ENCODE results near the gene TRIM24. TPM values are rescaled to one million over a fixed set of nuclear protein-coding genes. Genes with fewer than 3 reads are reported as not detected.

Gene TRIM24
- total and polyA plus RNA-seq, 7 donors, result 4.7 to 21.4 (median 15.0) TPM

DNA sequence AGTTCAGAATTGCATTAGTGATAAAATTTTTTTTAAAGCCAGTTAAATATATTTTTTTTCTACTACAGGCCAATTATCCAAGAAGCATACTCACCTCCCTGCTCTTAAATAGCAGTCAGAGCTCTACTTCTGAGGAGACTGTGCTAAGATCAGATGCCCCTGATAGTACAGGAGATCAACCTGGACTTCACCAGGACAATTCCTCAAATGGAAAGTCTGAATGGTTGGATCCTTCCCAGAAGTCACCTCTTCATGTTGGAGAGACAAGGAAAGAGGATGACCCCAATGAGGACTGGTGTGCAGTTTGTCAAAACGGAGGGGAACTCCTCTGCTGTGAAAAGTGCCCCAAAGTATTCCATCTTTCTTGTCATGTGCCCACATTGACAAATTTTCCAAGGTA is 119.1 kb downstream of the TRIM24 start:
- no peak for ATAC-seq
- no peak for TF ChIP-seq CTCF (IDR thresholded peaks at IDR 0.05)
- no peak overlapping the region for H3K4me3 ChIP-seq
- H3K27ac ChIP-seq, result no peak overlapping the region
- peaks cover 11 to 81% of the 10 kb centered on the region in 2 donors for H3K36me3 ChIP-seq (ENCODE audit: insufficient read depth in 1 of 2, low read depth in 1 of 2)
- H3K9me3 ChIP-seq, result no peaks in the 10 kb centered on the region
- H3K27me3 ChIP-seq (ENCODE audit: insufficient read depth in 3 of 3, low read length in 2 of 3), result no peaks in the 10 kb centered on the region
- no peak for DNase-seq
- no peaks in the 10 kb centered on the region for H3K4me1 ChIP-seq
- intact Hi-C loops (cut with DNase I), result no loop called here
- 88 to 93% (median 91%) methylated on average over 1 of the region's 1 CpG for WGBS, 3 donors

GRCh38 chr7:138579671-138580070 is 119.6 kb downstream of the TRIM24 start:
- Histone ChIP-seq H3K27ac (no peak overlapping the region), H3K9me3 (no peaks in the 10 kb centered on the region), H3K4me1 (no peaks in the 10 kb centered on the region), H3K36me3 (ENCODE audit: insufficient read depth in 1 of 2, low read depth in 1 of 2) (peaks cover 11 to 85% of the 10 kb centered on the region in 2 donors), H3K4me3 (no peak overlapping the region), H3K27me3 (ENCODE audit: insufficient read depth in 3 of 3, low read length in 2 of 3) (no peaks in the 10 kb centered on the region)
- intact Hi-C loops (cut with DNase I), result no loop called here
- TF ChIP-seq CTCF (IDR thresholded peaks at IDR 0.05), result no peak
- no peak for ATAC-seq
- 97 to 98% (median 98%) methylated on average over 3 of the region's 3 CpGs for WGBS, 3 donors
- no peak for DNase-seq

- H3K4me3 ChIP-seq, result no peak overlapping the region
- H3K27ac ChIP-seq, result no peak overlapping the region
- no peaks in the 10 kb centered on the region for H3K27me3 ChIP-seq (ENCODE audit: insufficient read depth in 3 of 3, low read length in 2 of 3)
- no peaks in the 10 kb centered on the region for H3K9me3 ChIP-seq
- no peak for TF ChIP-seq CTCF (IDR thresholded peaks at IDR 0.05)
- no peak for ATAC-seq
- H3K36me3 ChIP-seq (ENCODE audit: insufficient read depth in 1 of 2, low read depth in 1 of 2), result peaks cover 11 to 95% of the 10 kb centered on the region in 2 donors
- WGBS, 3 donors, result 96 to 97% (median 97%) methylated on average over 4 of the region's 4 CpGs
- intact Hi-C loops (cut with DNase I), result no loop called here
- no peak for DNase-seq
- H3K4me1 ChIP-seq, result no peaks in the 10 kb centered on the region
Observed at GRCh38 chr7:138581065-138581464, 121.0 kb downstream of the TRIM24 start.

DNA sequence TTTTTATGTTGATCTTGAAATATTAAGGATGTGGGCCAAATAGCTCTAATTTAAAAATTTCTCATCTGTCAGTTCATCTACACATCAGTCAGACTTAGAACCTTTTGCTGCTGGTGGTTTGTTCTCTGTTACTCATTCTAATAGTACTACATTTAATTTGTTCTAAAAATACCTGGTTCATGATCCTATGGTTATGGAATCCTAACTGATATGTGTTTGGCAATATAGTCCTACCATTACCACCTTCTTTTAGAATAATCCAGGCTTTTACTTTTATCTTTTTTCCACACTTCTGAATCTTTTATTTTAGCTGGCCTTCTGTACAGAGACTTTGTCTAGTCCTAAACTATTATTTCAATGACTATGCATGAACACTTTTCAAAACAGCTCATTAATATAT is 124.2 kb downstream of the TRIM24 start:
- ATAC-seq, result no peak
- Histone ChIP-seq H3K27ac (no peak overlapping the region), H3K36me3 (ENCODE audit: insufficient read depth in 1 of 2, low read depth in 1 of 2) (peaks cover 6 to 77% of the 10 kb centered on the region in 2 donors), H3K9me3 (no peaks in the 10 kb centered on the region), H3K4me1 (no peaks in the 10 kb centered on the region), H3K27me3 (ENCODE audit: insufficient read depth in 3 of 3, low read length in 2 of 3) (no peaks in the 10 kb centered on the region), H3K4me3 (no peak overlapping the region)
- no peak for DNase-seq
- TF ChIP-seq CTCF (IDR thresholded peaks at IDR 0.05), result no peak
- intact Hi-C loops (cut with DNase I), result no loop called here

DNA sequence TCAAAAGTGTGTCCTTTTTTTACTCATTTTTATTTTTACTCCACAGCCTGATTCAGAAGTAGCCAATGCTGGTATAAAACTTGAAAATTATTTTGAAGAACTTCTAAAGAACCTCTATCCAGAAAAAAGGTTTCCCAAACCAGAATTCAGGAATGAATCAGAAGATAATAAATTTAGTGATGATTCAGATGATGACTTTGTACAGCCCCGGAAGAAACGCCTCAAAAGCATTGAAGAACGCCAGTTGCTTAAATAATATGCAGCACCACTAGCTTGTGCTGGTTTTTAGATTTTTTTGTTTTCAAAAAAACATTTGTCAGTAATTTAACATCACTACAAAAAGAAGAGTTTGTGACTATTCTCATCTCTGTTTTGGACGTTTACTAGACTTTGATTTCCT is 124.6 kb downstream of the TRIM24 start:
- Histone ChIP-seq H3K27me3 (ENCODE audit: insufficient read depth in 3 of 3, low read length in 2 of 3) (no peaks in the 10 kb centered on the region), H3K9me3 (no peaks in the 10 kb centered on the region), H3K36me3 (ENCODE audit: insufficient read depth in 1 of 2, low read depth in 1 of 2) (peaks cover 2 to 73% of the 10 kb centered on the region in 2 donors), H3K4me3 (no peak overlapping the region), H3K27ac (no peak overlapping the region), H3K4me1 (no peaks in the 10 kb centered on the region)
- WGBS, 3 donors, result 89 to 91% (median 91%) methylated on average over 4 of the region's 4 CpGs
- intact Hi-C loops (cut with DNase I), result no loop called here
- no peak for ATAC-seq
- no peak for DNase-seq
- TF ChIP-seq CTCF (IDR thresholded peaks at IDR 0.05), result no peak
